Activated CD4-positive, alpha-beta T cell treated with anti-CD3 and anti-CD28 coated beads, Interleukin-10, Interleukin-2, amounts not matched to agents 100 ng/mL and 50 ng/mL, durations not matched to agents 16 hours and 8 hours (primary cell): ENCODE measurements around the gene DNMT3A.
"Not testable (repeated sequence)": the region's sequence is repeated elsewhere in the genome, so short reads cannot be mapped to it uniquely, and the experiment has no call there.

Experiments
- DNase-seq: peaks from one replicate; pipeline ENCODE4 v3.0.0-alpha.2; 2020

DNMT3A gene

DNA sequence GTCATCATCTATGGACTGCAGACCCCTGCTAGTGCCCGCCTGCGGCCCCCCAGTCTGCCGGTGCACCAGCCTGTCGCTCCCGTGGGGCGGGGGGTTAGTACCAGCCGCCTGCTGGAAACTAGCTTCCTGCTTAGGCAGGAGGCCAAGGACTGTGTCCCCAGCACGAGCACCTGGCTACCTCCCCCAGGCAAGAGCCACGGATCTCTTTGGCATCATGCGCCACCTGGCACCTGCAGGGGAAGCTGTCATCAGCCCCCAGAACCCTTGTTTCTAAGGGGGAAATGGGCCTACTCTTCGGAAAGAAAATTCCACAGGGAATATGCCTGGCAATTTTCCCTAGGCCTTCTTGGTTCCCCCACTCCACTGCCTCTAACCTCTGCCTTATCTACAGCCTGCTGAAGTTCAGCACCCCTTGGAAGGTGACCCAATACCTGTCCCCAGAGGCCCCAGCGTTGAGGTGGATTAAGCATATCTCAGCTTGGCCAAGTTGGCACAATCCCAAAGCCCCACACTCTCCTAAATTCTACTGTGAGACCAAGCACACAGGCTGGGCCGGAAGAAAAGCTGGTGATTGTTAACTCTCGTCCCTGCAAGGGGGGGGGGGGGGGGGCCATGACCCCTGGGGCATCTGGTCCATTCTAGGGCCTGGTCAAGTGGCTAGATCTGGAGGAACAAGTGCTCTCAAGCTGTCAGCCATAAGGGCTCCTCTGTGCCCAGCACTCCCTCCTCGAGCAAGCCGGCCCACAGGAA, 111.4 kb downstream of the DNMT3A start:
- DNase-seq: no peak

DNA sequence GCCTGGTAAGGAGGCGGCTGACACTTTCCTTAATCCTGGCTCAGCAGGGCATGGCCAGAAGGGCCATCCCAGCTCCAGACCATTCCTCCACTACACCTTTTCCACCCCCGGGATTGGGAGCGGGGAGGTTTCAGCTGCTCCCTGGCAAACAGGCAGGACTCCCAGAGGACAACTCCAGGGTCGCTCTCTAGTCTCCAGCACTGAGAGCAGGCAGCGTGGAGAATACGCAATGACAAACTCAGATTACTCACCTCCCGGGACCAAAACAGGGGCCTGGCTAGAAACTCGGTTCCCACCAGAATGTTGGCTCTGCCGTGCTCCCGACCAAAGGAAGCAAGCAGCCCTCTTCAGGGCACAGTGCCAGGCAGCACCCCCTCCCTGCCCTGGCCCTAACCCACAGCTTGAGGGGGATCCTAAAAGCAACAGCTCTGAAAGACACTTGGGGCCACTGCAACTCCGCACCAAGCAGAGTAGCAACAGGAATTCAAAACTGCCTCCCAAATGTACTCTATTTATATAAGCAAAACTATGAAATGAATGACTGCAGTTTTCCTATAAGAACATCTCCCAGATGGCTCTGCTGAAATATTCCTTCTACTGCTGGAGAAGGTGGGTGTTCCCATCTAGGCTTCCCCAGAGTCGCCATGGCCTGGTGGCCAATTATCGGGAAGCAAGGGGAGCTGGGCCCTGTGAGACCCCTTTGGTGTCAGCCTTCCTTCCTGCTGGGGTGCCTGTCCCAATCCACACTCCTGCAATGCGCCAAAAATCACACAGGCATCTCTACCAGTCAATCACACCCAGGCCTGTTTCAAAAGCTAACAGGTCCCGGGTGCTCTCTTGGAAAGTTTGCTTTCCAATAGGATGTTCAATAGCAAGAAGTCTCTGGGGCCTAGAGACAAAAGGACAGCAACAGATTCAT, 112.2 kb downstream of the DNMT3A start:
- DNase-seq: no peak

DNA sequence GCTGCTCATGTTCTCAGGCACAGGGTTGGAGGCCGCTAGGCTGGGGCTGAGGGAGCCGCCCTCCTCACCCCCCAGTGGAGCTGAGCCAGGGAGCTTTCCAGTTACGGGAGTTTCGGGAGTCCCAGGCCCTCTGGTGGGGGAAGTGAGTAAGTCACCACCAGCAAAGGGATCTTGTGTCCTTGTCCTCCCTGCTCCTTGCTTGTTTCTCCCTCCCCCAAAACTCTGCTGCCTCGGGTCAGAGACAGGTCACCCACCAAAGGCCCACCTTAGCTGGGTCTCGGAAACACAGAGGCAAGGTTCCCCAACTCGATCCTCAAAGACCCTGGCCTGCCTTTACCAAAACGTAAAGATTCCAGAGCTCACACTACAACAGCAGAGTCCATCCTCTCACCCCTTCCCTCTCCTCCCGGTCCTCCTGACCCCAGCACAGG, 112.9 kb downstream of the DNMT3A start:
- DNase-seq: peak; percentile 31

DNA sequence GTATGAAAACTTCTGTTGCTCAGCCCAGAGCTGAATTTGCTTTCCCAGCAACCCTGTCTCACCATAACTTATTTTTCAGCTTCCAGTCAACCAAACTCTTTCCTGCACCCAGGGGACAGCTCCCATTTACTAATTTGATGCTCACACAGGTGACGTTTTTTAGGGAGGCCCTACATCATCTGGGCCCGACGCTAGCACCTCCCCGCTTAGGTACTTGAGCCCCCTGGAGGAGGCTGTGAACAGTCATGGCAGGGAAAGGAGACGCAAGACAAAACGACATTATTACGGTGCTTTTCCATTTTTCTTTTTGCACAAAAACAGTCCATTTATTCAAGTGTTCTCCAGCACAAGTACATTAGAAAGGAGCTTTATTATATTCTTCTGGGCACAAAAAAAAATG, 114.1 kb downstream of the DNMT3A start:
- DNase-seq: no peak

DNA sequence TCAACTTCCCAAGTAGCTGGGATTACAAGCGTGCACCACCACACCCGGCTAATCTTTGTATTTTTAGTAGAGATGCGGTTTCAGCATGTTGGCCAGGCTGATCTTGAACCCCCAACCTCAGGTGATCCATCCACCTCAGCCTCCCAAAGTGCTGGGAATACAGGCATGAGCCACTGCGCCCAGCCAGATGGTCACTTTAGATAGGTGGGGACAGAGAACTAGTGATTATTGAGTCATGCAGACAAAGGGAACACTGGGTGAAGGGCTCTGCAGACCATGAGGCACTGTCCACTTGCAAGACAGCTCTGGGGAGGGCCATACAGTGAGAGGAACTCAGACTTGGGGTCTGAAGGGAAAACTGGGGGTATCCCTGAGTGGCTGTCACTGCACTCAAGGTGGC, 114.9 kb downstream of the DNMT3A start:
- no peak for DNase-seq

DNA sequence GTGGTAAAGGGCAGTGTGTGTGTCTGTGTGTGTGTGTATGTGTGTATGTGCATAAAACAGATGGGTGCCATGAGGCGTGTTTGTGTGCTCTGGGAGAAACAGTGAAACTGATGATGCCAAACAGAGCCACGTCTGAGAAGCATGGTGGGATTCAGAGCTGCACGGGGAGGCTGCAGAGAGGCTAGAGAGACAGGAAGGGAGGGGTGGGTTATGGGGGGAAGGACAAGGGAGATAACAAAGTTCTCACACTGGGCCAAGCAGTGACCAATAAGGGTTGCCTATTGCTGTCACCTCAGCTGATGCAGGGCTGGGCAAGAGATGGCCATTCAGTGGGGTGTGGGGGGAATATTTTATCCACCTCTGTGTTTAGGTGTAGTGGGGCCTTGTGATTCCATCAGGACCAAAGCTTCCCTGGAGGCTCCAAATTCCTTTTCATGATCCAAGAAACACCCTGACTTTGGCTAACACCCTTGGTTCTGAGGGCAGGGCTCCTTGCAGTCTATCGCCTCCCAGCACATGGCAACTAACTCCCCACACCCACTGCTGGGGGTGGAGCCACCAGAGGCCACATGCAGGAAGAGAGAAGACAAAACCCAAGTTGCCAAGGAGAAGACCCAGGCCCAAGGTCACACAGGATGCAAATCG, 119.1 kb downstream of the DNMT3A start:
- DNase-seq: no peak

DNA sequence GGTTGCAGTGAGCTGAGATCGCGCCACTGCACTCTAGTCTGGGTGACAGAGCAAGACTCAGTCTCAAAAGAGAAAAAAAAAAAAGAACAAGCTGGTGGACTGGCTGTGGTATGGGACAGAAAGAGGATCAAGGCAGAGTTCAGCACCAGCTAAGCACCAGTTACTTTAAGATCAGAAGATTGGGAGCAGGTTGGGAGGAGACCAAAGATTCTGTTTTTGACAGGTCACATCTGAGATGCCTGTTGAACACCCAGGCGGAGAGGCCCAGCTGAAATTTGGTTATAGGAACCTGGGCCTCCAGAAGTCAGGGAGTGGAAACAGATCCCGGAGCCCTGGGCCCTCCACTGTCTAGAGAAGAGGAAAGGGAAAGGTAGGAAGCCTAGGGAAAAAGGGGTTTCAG, 120.1 kb downstream of the DNMT3A start:
- DNase-seq: no peak

DNA sequence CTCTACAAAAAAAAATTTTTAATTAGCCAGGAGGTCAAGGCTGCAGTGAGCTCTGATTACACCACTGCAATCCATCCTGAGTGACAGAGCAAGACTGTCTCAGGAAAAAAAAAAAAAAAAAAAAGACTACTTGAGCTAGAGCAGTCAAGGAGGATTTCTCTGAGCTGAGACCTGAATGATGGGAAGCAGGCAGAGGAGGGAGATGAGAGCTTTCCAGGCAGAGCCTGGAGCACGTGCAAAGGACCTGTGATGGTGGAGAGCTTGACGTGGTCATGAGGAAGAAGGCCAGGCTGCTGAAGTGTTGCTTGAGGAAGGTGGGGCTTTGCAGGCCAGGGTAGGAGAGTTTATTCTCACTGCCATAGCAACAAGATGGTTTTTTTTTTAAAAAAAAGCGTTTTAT, 121.4 kb downstream of the DNMT3A start:
- DNase-seq: no peak

DNA sequence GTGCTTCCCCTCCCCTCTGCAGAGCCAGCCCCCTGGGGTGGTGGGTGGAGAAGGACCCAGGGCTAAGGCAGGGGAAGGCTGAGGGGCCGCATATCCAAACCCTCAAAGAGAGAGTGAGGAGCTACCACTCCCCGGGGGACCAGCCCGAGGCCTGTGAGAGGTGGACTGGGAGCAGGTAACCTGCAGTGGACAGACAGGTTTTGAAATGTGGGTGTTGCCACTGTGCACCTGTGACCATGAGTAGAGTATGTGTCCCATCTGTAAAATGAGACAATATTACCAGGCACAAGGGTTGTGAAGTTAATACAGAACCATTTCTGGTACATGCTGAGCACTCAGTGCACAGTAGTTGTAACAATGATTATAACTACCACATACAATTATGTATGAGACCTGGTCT, 122.1 kb downstream of the DNMT3A start:
- DNase-seq: no peak

DNA sequence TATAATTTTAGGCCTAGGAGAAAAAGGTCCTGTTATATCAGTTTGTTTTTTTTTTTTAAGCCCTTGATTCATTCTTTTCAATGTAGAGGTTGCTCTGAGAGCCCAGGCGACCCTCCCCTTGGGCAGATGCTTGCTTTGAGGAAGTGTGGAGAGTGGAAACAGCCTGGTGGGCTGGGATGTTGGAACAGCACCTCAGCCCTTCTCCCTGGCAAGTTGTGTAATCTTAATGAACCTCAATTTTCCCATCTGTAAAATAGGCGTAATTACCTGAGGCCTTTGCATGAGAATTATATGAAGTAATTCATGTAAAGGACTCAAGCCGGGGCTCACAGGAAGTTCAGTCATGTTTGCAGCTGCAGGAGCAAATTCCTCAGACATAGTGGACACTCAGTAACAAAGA, 123.6 kb downstream of the DNMT3A start:
- no peak for DNase-seq

DNA sequence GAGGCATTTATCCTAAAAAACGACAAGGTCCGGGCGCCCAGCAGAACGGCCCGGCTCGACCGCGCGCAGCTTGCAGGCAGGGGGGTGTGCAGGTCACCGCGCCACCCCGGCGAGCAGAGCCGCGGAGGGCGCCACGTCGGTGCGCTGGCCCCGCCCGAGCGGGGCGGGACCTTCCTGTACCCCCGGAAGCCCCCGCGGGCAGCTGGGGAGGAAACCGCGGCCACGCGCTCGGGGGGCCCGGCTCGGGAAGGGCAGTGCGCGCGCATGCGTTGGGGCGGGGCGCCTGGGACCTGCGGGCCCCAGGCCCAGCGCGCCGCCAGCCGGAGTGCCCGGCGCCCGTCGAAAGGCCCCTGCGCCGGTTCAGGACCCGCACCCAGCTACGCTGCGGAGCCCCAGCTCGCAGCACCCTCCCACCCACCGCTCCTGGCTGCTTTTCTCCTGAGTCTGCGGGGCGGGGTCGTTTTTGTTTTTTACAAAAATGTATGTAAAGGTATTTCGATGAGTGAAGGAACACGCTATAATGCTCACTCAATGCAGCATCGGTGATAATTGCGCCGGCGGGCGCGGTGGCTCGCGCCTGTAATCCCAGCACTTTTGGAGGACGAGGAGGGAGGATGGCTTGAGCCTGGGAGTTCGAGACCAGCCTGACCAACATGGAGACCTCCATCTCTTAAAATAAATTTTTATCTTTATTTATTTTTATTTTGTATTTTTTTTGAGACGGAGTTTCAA, 125.6 kb downstream of the DNMT3A start:
- peak; percentile 92 for DNase-seq

DNA sequence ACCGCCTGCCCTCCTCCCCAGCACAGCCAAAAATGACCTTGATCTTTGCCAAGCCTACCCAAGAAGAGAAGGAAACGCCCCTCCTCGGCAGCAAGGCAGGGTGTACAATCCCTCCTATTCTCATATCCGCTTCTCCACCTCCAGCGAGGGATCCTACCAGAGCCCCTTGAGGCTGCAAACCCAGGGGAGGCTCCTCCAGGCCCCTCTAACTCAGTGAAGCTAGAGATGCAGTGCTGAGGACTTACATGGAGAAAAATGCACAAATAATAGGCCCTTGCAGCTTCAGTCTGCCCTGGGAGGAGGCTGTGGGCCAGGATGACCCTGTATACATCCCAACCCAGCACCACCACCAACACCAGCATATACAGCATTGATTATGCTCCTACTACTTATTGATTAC, 126.5 kb downstream of the DNMT3A start:
- DNase-seq: no peak

DNA sequence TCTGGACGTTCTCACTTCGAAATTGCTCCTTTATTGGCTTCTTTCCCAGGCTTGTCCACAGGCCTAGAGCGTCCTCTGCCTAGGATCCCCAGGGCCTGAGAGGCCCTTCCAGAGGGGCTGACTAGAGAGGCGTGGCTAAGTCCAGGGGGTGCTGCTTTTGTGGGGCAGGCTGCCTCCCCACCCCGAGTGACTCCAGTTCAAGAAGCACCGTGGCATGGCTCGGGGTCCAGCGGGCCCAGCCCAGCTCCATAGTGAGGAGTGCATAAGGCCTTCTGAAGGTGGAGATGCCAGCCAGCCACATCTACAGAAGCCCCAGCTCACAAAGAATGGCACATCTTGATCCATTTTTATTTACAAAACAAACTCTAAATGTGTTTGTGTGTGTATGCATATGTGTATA, 128.5 kb downstream of the DNMT3A start:
- no peak for DNase-seq

DNA sequence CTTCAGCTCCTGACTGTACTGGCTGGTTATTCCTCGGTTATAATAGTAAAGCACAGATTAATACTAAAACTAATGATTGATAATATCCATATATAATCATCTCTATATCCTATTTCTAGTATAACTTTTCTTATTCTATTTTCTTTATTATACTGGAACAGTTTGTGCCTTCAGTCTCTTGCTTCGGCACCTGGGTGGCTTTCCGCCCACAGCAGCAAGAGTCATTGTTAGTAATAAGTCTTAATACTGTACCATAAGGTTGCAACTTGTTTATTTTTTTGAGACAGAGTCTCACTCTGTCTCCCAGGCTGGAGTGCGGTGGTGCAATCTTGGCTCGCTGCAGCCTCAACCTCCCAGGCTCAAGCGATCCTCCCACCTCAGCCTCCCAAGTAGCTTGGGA, 130.8 kb downstream of the DNMT3A start:
- not testable (repeated sequence) for DNase-seq

DNA sequence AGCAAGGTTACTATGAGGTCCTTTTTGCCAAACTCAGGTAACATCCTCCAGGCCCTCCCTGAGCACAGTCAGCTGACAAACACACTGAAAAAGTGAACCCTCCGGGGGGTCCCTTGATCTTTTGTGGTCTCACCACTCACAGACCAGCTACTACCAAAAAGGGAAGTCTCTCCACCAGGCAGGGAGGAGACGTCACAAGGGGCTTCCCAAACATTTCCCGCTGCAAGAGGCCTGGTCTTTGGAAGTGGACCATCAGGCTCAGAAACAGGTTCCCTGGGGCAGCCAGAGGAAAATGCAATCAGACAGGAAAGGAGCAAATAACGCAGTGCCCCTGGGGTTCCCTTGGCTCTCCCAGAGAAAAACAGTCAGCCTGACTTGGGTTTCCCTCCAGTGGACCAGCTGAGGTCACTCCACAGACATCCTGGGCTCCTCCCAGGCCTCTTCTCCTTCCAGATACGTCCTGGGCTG, 134.6 kb downstream of the DNMT3A start:
- no peak for DNase-seq

DNA sequence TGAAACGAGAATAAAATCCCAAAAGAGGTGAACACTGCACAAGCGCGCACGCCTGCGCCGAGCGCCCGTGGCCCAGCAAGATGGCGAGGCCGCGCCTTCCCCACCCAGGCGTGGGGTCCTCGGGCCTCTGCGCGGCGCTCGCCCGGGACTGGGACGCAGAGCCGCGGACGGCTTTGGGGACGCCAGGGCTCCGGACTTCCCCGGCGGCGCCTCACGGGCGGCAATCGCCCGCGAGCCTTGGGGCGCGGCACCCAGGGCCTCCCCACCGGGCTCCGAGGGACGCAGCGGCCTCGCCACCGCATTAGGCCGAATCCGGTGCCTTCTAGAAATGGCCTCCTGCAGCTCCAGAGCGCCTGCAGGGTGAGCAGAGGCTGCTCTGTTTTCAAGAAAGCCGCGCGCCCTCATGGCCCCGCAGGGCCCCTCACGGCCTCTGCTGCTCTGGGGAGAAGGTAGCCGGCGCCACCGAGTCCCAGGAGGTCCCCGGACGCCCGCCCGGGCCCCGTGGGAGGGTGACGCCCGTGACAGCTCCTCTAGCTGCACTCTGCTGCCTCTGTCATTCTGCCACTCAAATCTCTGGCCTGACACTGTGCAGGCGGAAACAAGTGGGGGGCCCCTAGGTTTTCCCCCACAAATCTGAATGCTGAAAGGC, 137.4 kb downstream of the DNMT3A start:
- DNase-seq: no peak

DNA sequence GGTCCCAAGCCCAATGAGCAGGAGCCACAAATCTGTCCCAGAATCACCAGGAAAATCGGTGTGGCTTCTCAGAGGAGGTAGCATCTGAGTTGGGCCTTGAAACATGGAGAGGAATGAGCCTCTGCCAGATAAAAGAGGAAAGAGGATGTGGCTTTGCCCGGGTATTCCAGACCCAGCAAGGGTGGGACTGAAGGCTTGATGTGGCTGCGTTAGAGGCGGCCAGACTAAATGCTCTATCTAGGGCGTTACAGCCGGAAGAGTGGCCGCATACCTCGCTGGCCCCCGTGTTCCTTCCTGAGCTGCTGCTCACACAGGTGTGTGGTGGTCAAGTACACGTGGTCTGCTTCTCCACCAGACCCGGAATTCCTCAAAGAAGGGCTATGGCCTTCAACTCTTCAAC, 139.4 kb downstream of the DNMT3A start:
- no peak for DNase-seq

DNA sequence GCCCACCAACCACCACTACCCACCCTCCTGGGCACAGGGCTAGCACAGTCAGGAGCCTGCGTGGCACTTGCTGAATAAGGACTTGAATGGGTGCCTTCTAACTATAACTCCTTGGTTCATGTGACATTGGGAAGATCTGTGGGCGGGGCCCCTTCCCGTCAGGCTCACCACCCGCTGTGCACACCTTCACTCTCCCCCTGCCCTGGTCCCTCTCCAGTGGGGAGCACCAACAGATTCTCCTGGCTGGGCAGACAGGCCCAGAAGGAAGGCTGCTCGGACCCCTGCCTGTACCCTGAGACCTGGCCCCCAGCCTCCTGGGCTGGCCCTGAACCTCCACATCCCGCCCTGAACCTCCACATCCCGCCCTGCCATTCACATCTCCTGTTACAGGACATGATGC, 139.9 kb downstream of the DNMT3A start:
- DNase-seq: no peak

DNA sequence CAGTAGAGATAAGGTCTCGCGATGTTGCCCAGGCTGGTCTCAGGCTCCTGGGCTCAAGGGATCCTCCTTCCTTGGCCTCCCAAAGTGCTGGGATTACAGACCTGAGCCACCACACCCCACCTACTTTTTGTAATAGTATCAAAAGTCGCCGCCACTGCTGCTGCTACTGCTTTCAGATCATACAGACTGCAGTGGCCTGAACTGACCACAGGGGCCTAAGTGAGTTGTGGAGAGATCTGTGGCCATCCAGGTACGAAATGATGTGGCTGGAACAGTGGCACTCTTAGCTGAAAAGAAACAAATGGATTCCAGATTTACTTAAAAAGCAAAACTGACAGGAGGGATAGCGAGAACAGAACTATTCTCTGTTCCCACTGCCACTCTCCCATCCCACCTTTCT, 140.5 kb downstream of the DNMT3A start:
- no peak for DNase-seq

DNA sequence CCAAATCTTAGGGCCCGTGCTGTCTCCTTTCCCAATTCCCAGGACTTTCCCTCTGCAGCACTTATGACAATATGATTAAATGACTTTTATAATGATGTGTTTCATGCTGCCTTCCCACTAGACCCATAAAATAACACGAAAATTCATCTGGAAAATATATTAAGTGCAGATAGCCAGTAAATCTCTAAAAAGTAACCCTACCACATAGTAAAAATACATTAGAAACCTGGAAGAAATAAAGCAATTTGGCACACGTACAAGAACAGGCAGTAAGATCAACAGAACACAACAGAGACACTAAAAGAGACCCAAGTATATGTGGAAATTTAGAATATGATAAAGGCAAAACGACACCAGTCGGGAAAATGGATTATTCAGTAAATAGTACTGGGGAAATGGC, 143.1 kb downstream of the DNMT3A start:
- no peak for DNase-seq

DNA sequence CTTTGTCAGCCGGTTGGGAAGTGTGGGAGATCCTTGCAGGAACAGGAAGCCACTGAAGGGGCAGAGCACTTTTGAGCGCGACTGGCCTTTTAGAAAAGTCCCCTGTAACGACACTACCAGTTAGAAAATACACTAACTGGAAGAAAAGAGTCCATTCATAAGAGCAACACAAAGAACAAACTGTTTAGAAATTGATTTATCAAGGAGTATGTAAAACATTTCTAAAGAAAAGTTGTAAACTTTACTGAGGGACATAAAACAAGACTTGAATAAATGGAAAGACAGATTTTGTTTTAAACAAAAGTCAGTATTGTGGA, 143.6 kb downstream of the DNMT3A start:
- DNase-seq: no peak
